ENCODE results near the gene F7.
"Not testable (repeated sequence)": the region's sequence is repeated elsewhere in the genome, so short reads cannot be mapped to it uniquely, and the experiment has no call there.

Gene F7

DNA sequence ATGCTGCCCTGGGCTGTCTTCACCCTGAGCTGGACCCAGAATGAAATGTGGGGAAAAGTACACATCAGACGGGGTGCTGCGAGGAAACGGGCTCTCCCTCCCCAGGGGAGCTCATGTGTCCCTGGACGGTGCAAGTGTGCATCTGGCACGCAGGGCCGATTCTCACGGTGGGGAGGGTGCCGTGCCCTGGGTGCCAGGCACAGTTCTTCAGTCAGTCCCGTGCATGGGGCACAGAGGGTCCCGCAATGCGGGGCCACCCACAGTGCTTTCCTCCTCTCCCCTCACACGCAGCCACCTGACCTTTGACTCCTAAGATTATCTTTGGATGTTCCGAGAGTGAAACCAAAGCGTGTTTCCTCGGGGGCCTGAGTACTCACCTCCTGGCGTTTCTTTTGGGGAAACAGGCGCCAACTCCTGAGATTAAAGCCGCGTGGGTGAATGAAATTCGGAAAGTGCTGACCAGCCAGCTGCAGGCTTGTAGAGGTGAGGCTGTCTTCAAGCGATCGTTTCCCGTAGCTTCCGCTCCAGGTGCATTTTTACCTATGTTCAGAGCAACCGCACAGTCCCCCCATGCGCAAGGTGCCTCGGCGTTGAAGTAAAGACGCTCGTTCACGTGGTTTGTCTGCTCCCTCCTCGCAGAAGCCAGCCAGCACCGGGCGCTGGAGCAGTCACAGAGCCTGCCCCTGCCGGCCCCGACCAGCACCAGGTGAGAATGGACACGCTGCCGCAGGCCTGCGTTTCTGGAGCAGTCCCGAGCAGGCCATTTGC, 17.5 kb upstream of the F7 start:
- no peak for DNase-seq

DNA sequence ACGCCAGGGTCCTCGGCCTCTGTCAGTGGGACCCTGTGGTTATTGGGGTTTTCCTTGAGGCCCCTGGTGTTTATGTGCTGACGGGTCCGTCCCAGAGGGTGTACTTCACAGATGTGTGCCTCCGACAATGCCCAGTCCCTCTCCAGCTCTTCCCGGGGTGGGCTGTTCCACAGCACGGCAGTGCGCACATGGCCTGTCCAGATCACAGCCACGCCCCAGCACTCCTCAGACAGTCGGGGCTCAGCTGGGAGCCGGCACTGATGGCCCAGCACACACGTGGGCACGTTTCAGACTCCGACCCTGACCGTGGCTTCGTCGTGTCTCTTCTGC, 16.9 kb upstream of the F7 start:
- no peak for DNase-seq

DNA sequence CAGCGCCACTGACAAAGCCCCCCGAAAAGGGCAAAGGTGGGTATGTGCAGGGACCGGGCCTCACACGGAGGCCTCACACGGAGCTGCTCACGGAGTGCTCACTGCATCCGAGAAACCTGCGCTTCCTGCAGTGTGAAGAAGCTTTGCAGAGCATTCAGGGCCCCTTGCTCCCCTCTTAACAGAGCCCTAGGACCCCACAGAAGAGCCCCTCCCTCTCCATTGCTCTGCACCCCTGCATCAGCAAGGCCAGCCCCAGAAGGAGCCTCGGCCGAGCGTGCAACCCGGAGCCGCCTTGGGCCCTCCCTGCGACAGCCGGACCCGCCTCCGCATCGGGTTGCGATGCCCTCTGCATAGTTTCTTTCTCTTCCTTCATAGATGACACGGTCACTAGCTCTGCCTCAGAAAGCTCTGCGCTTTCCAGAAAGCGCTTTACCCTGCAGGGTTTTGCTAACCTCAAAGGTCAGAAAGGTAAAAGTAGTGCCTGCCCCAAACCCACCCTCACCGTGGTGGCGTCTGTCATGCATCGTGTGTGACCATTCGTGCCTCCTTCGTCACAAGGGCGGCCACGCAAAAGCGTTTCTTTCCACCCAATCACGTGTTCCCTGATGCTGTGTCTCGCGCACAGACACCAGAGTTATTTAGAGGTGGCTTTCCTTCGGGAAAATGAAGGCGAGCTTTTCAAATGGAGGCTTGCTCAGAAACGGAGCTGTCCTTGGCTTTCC, 15.7 kb upstream of the F7 start:
- no peak for DNase-seq

DNA sequence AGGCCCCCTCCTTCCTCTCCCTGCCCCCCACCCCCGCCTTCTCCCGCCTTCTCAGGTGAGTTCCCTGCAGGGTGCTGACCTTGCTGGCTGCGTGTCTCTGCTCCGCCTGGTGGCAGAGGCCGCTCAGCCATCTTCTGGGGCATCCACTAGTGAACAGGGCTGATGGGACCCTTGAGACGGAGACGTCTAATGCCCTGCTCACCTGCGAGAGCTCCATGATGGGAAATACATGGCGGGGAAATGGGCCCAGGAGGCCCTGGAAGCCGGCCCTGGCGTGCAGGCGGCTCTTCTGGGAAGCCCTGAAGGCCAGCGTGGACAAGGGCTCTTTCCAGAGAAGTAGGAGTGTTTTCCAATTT, 15.2 kb upstream of the F7 start:
- DNase-seq = no peak

DNA sequence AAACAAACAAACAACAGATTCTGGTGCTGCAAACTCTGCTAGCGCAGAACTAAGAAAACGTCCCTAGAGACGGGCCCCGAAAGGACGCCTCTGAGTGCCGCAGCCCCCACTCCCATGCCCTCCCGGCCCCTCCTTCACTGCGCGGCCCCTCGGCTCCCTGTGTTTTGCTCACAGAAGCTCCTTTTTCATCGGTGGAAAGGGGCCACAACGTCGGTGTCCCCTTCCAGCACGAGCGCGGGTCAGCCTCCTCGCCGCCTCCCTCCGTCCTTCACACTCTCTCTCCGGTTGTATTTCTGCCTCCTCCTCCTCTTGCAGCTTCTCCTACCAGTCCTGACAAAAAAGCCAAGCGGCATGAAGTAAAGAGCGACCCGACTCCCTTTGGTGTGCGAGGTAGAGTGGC, 14.8 kb upstream of the F7 start:
- no peak for DNase-seq

DNA sequence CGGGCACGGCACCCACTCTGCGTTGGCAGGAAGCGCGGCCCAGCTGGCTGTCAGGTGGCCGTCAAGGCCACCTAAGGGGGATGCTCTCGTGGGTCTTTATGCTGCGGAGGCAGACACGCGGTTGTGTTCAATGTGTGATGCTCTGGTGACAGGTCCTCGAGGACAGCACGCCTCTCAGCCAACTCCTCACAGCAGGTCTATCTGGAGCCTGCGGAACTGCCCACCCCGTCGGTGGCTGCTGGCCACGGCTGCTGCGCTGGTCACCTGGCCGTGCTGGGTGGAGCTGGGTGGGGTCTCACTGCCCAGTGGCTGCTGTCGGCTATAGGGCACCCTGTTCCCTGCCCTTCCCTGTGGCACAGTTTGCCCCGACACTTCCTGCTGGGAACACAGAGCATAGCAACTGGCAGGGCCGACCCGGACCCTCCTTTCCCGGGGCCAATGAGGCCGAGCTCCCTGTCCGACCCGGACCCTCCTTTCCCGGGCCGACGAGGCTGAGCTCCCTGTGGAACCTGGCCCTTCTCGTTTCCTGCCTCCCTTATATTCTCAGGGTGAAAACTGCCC, 14.3 kb upstream of the F7 start:
- DNase-seq = no peak

DNA sequence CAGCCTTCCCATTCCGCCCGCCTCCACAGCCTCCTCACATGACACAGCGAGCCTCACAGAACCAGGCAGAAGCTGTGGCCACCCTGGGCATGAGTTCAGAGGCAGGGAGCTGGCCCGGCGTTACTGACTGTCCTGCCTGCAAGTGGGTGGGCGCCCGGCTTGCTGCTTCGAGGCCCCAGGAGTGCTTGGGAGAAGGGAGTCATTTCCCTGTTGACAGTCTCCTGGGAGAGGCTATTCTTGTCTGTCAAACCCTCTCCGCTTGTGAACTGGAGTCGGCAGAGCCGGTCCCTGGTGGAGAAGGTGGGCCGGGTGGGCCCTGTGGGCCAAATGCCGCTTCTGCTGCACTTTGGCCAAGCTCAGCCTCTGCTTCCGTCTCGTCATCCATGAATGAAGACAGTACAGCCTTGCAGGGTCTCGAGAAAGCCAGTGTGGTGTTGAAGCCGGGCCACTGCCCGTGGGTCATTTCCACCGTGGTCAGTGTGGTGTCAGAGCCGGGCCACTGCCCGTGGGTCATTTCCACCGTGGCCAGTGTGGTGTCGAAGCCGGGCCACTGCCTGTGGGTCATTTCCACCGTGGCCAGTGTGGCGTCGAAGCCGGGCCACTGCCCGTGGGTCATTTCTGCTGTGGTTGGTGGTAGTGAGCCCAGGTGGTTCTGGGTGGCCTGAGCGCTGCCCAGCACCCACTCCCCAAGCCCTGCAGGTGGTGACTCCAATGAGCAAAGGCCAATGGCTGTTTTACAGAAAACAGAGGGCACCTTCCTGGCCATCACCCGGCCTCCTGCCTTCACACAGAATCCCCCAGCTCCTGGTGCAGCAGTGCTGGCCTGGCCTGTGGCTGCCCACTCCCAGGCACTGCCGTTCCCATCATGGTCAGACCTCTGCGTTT, 13.5 kb upstream of the F7 start:
- DNase-seq = no peak

DNA sequence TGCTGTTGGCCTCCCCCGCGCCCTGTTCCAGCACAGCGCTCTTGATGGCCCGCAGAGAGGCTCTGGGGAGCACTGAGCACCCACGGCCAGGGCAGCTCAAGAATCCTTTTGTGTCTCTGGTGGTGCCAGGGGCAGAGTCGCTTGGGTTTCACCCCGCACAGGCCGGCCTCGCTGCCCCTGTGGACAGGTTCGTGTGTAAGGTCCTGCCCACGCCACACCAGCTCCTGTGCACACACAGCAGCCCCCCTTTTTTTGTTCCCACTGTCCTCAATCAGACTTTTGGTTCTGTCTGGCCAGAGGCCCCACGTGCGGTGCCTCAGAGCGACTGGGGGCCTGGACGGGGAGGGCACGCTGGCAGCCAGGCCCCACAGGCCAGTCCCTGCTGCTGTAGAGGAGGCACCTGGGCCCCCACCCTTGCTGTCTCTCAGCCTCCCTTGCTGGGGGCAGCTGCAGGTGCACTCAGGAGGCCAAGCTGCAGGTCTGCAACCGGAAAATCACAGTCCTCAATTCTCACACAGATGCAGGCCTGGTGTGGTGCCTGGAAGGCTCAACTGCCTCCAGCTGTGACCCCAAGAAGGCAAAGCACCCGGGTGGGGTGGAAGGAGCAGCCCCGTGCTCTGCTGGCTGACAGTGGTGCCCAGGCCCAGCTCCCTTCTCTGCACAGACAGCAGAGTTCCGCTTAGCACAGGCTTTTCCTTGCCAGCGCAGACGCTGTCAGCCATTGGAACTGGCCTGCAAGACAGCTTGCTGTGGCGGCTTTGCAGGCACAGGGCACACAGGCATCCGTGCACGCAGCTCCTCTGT, 12.6 kb upstream of the F7 start:
- no peak for DNase-seq

DNA sequence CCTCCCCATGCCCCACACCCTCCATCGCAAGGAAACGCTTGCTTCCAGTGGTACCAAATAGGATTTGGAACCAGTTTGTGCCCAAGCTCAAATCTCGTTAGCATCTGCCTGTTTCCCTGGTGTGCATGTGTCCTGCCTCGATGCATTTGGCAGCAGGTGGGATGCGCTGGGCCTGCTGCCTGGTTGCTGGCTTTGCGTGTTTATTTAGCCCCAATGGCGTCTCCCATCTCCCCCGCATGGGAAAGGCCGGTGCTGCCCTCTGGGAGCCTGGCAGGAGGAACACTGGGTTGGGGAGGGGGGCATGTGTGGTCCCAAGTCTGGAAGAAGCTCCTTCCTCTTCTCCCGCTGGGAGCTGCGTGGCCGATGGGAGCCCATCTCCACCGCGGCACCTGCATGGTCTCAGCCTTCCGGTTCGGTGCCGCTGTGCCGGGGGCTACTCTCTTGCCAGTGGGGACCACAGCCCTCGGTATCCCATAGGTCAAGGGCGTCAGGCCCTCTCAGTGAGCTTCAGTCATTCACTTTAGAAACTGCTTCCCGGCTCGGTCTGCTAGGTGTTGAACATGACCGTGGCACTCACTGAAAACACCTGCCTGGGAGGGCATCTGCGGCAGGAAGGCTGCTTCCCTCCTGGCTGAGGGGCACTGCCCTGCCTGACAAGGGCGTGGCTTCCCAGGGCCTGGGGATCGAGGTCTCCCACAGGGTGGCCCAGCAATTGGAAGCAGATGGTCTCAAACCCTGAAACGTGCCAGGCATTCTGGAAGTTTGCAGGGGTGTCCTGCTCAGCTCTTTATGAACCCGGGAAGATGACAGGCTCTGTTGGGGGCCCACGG, 11.8 kb upstream of the F7 start:
- DNase-seq = no peak

DNA sequence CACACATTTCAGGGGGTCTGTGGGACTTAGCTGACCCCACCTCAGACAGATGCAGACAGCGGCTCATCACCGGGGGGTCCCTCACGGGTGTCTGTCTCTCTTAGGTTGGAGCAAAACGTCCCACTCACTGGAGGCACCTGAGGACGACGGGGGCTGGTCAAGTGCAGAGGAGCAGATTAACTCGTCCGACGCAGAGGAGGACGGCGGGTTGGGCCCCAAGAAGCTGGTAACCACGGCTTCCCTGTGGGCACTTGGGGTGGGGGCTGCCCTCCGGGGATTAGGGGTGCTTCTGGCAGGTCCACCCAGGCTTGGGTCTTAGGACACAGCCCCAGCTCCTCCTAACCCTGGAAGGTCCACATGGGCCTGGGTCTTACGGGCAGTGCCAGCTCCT, 11.2 kb upstream of the F7 start:
- no peak for DNase-seq

DNA sequence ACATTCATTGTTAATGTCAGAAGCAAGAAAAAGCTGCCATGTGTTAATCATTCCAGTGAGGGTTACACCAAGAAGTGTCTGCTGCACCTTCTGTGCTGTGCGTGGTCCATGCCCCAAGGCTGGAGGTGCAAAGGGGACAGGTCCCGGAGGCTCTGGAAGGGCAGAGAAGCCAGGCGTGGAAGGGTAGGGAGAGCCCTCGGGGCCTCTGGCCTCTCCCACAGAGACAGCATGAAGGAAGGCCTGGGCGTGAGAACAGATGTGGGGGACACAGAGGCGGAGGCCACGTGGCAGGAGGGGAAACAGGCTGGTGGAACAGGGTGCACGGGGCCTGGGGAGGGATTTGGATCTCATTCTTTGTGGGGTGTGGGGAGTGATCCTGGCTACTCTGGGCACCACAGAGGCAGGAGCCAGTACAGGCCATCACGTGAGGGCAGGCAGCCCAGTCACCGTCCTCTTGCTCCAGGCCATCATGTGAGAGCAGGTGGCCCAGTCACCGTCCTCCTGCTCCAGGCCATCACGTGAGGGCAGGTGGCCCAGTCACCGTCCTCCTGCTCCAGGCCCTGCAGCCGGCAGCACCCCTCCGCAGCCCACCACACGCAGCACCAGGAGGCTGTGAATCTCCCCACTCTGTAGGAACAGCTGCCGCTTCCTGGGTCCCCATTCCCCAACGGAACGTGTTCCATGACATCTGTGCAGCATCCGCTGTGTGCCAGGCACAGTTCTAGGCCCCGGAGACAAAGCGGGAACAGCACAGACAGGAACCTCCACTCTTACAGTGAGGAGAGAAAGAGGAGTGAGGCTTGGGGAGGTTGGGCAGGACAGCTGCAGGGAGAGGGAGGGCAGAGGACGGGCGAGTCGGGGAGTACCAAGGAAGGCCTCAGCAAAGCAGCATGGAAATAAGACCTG, 10.2 kb upstream of the F7 start:
- no peak for DNase-seq

DNA sequence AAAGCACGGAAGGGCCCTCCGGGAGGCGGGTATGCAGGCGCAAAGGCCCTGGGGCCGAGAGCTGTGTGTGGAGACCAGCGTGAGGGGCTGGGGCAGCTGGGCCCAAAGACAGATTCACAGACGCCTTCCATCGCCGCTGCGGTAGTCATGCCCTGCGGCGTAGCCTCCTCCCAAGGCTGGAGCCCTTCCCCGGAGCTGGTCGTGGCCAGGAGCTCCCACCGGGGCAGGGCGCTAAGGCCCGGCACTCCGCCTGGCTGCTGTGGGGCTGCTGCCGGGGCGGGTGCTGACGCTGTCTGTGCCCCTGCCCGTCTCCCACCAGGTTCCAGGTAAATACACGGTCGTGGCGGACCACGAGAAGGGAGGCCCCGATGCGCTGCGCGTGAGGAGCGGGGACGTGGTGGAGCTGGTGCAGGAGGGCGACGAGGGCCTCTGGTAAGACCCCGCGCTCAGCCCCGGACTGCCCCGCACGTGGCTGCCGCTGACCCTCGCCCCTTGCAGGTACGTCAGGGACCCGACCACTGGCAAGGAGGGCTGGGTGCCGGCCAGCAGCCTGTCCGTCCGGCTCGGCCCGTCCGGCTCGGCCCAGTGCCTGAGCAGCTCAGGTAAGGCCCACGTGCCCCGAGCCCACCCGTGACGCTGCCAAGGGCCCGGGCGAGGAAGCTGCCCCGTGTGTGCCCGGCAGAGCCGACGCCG, 9.4 kb upstream of the F7 start:
- DNase-seq = no peak

DNA sequence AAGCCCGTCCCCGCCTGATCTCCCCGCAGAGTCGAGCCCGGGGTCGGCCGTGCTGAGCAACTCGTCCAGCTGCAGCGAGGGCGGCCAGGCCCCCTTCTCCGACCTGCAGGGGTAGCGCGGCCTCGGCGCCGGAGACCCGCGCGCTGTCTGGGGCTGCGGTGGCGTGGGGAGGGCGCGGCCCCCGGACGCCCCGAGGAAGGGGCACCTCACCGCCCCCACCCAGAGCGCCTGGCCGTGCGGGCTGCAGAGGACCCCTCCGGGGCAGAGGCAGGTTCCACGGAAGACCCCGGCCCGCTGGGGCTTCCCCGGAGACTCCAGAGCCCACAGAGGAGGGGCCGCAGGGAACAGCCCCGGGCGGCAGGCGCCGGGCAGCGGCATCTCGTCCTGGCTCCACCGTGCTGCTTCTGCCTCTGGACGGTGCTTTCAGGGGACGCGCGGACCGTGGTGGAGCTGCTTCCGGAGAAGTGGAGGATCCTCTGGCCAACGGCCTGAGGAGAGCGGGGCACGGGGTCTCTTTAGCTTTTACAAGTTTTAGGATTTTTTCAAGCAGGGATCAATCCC, 8.8 kb upstream of the F7 start:
- DNase-seq = no peak

DNA sequence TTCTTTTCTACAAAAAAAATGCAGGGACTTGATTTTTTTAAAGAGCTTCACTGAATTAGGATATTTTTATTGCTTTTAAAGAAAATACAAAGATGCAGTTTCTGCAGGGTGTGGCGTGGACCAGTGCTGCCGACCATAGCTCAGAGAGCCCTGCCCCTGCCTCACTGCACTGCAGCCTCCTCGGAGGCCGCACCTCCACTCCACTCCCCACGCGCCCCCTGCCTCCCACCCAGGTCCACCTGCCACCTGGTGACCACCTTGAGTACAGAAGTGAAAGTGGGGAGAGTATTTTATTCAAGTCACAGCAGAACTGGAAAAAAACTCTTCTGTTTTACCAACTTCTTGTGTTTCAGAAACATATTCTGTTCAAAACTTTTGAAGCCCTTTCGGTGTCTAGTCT, 7.9 kb upstream of the F7 start:
- no peak for DNase-seq

DNA sequence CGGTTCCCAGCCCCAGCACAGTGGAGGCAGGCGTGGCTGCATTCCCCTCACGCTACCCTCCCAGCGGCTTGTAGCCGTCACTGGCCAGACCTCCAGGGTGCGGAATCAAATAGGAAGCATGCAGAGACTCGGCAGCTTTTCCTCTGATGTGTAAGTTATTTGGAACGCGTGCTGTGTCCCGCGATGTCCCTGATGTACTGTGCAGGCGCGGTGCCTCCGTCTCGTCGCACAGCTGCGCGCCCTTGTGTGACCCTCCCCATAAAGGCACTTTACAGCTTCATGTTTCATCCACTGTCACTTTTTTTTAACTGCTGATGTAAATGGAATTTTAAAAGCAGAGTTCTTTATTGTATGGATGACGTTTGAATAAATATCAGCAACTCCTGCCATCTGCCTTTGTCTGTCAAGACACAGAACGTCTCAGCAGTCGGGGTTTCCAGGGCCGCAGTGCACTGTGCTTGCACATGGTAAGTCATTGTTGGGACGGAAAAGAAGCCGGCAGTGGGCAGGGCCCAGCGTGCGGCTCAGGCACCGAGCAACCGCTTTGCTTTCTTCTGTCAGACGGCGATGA, 7.3 kb upstream of the F7 start:
- no peak for DNase-seq

DNA sequence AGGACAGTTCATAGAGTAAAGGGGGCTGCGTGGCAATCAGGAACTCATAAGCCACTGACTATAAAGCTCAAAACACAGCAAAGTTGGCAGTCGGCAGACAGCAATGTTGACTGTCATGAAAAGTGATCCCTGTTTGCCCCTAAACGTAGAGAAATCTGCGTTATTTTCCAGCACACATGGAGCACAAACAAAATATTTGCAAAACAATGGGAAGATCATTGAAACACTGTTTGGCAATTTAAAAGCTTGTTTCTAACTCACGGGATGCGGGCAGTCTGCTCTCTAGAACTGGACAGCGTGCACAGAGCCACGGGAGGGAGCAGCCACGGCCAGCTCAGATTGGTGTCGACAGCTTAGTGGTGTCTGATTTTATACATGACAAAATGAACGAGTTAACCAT, 6.4 kb upstream of the F7 start:
- no peak for DNase-seq

DNA sequence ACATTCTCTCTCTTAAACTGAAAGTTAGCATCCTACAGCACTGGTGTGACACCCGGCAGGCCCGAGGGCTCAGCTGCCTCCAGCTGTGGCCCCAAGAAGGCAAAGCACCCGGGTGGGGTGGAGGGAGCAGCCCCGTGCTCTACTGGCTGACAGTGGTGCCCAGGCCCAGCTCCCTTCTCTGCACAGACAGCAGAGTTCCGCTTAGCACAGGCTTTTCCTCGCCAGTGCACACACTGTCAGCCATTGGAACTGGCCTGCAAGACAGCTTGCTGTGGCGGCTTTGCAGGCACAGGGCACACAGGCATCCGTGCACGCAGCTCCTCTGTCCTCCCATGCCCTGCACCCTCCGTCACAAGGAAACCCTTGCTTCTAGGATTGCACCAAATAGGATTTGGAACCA, 3.3 kb upstream of the F7 start:
- DNase-seq = not testable (repeated sequence)

DNA sequence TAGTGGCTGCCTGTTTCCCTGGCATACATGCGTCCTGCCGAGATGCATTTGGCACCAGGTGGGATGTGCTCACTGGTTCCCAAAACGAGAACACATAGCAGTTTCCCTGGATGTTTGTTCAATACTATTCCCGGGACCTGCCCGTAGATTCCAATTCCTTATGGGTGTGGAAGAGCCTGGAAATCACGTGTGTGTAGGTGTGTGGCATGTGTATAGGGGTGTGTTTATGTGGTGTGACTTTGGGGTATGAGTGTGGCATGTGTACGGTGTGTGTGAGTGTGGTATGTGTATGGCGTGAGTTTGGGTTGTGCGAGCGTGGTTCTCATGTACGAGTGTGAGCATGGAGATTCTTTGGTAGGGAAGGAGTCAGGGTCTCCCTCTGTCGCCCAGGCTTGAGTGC, 2.9 kb upstream of the F7 start:
- DNase-seq = no peak

DNA sequence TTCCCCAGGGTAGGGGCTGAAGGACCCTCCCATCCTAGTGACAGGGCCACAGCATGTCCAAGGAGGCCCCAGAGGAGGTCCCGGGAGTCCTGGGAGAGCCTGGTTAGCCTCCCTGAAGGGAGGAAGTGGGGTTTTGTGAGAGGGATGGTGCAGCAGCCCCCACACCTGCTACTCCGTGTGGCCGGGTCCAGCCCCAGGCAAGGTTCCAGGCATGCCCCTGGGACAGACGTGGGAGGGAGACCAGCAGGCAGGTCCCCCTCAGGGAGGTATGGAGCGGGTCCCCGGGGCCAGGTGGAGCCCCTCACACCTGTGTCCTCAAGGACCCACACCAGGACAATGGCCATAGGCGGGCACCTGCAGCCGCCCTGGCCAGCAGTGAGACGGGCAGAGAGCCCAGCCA, 1.9 kb upstream of the F7 start:
- no peak for DNase-seq
